Measurements from ENCODE around the gene SFXN5. TPM values are rescaled to one million over a fixed set of nuclear protein-coding genes. Genes with fewer than 3 reads are reported as not detected.

SFXN5 gene
- total and polyA plus RNA-seq, 2 donors (not counting 3 experiments of a cell fraction or from before 2014, with no cell fraction given), result 18.7 to 28.6 TPM

DNA sequence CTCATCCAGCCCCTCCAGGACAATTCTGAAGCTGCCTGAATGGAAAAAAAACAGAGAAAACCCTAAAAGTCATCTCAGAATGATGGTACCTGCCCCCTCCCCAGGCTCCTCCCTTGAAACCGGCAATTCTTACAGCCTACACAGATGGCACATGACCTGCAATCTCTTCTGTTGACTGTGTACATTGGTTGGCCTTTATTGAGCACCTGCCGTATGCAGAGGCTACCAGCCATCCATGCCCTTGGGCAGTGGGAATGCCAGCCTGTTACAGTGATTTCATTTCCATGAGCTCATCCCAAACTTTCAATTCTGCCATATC, 97.1 kb downstream of the SFXN5 start:
- no peak for FAIRE-seq
- no peak overlapping the region for H3K9ac ChIP-seq (replicated peaks; ENCODE audit: extremely low read depth, insufficient read depth, low read length)
- H2AFZ ChIP-seq (ENCODE audit: low read depth, low read length), result no peak overlapping the region
- no peak overlapping the region for H3K4me2 ChIP-seq (ENCODE audit: insufficient read depth, low read length)
- DNase-seq (ENCODE audit: low read depth, low spot score), result no peak
- H3K4me3 ChIP-seq (replicated peaks in 1 of 3; ENCODE audit: insufficient read depth in 1 of 3, low read depth in 1 of 3, low read length in 3 of 3), result no peak overlapping the region
- POLR2A ChIA-PET, result no interaction called here
- no peaks in the 10 kb centered on the region for H3K9me3 ChIP-seq (replicated peaks; ENCODE audit: control insufficient read depth, insufficient read depth, low read length)
- H3K79me2 ChIP-seq (ENCODE audit: control insufficient read depth, insufficient read depth, low read length), result no peaks in the 10 kb centered on the region
- H3K27ac ChIP-seq (ENCODE audit: insufficient read depth, low read depth, low read length), result no peak overlapping the region
- H3K4me1 ChIP-seq (ENCODE audit: control insufficient read depth, extremely low read depth, insufficient read depth, low read length), result no peaks in the 10 kb centered on the region
- H3K36me3 ChIP-seq (ENCODE audit: control insufficient read depth in 2 of 2, extremely low read depth in 1 of 2, insufficient read depth in 2 of 2, low read length in 2 of 2), result no peaks in the 10 kb centered on the region
- H3K9me1 ChIP-seq (replicated peaks; ENCODE audit: control insufficient read depth, extremely low read depth, insufficient read depth, low read length), result no peaks in the 10 kb centered on the region
- BruUV-seq (replicated peaks), result no TSS peak
- dilution Hi-C loops (cut with MboI; ENCODE audit: extremely low pct_ligation_motif_present, low sequenced_read_pairs) (no loop called here), intact Hi-C loops (cut with micrococcal nuclease) (no loop called here)
- TF ChIP-seq POLR2AphosphoS5 (IDR thresholded peaks at IDR 0.05; ENCODE audit: insufficient read depth, low read depth, low read length) (no peak), FOS (IDR thresholded peaks at IDR 0.05; ENCODE audit: borderline replicate concordance, insufficient read depth, low read length) (no peak), EZH2 (IDR thresholded peaks at IDR 0.05; ENCODE audit: borderline replicate concordance, low read depth, low read length, severe bottlenecking) (no peak), GATA2 (IDR thresholded peaks at IDR 0.05; ENCODE audit: insufficient read depth, insufficient read length, low read depth, low read length) (no peak), JUN (IDR thresholded peaks at IDR 0.05; ENCODE audit: borderline replicate concordance, insufficient read depth, insufficient read length, low read depth) (no peak), MYC (IDR thresholded peaks at IDR 0.05; ENCODE audit: low read depth, low read length) (no peak), CTCF (IDR thresholded peaks at IDR 0.05; ENCODE audit: extremely low read depth in 1 of 2, insufficient read depth in 1 of 2, low read depth in 1 of 2, low read length in 2 of 2) (no peak), POLR2A (IDR thresholded peaks at IDR 0.05; ENCODE audit: low read depth, low read length) (no peak)
- TF ChIP-seq, protein P1, sequence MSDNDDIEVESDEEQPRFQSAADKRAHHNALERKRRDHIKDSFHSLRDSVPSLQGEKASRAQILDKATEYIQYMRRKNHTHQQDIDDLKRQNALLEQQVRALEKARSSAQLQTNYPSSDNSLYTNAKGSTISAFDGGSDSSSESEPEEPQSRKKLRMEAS (IDR thresholded peaks at IDR 0.05; ENCODE audit: insufficient read depth, insufficient read length), result no peak
- CTCF ChIA-PET, result interaction anchor here (0.7 to 4.8 kb wide), 36 partner anchors 9 to 259 kb away, joined by 3 to 178 read pairs (median 5); partner anchors contain the start of genes CCT7, EMX1 and SPR
- no peaks in the 10 kb centered on the region for H4K20me1 ChIP-seq (replicated peaks; ENCODE audit: control insufficient read depth, extremely low read depth, insufficient read depth, low read length)
- no peaks in the 10 kb centered on the region for H3K27me3 ChIP-seq (ENCODE audit: control insufficient read depth in 2 of 2, insufficient read depth in 2 of 2, low read length in 2 of 2)
